Ascending aorta (tissue), 2 donors: ENCODE results near the gene PACS2. TPM values are rescaled to one million over a fixed set of nuclear protein-coding genes. Genes with fewer than 3 reads are reported as not detected.
A peak's percentile ranks its signal among the peaks of the same experiment; 100 is the strongest.
"Not testable (repeated sequence)": the region's sequence is repeated elsewhere in the genome, so short reads cannot be mapped to it uniquely, and the experiment has no call there.

Experiments
- DNase-seq, 2 donors: peaks; one replicate each; pipeline ENCODE4 v3.0.0-alpha.2; 2019; ENCODE audit warnings: low spot score in 2 of 2
- H3K27ac ChIP-seq, 2 donors: fragments of 200-600 bp; sonication (generic); one replicate each; pipeline ENCODE4 v1.5.1; 2016 to 2017; ENCODE audit warnings: mild to moderate bottlenecking in 1 of 2
- H3K27me3 ChIP-seq: fragments of 200-600 bp; sonication (generic); one replicate; pipeline ENCODE4 v1.5.1; 2017
- H3K36me3 ChIP-seq, 2 donors: fragments of 200-600 bp; sonication (generic); one replicate each; pipeline ENCODE4 v1.5.1; 2016
- H3K4me1 ChIP-seq, 2 donors: fragments of 200-600 bp; sonication (generic); one replicate each; pipeline ENCODE4 v1.5.1; 2016 to 2017; ENCODE audit warnings: mild to moderate bottlenecking in 1 of 2
- H3K4me3 ChIP-seq, 2 donors: fragments of 200-600 bp; sonication (generic); one replicate each; pipeline ENCODE4 v1.5.1; 2016 to 2017; ENCODE audit warnings: mild to moderate bottlenecking in 1 of 2
- H3K9me3 ChIP-seq, 2 donors: fragments of 200-600 bp; sonication (generic); one replicate each; pipeline ENCODE4 v1.5.1; 2016
- CTCF ChIP-seq, 3 experiments: fragments of 200-600 bp in 2 of 3; fragments of 450-650 bp in 1 of 3; sonication (generic) in 2 of 3; IDR thresholded peaks; one replicate each; pipeline ENCODE4 v1.5.1; 2016 to 2019; ENCODE audit warnings: antibody characterized with exemption in 3 of 3, mild to moderate bottlenecking in 1 of 3, moderate library complexity in 1 of 3
- intact Hi-C: fragments of 100-400 bp; cut with DNase I; formaldehyde crosslinking; loops from one replicate; pipeline ENCODE4 v1.15.1; 2023
- total RNA-seq: library from RNA; depleted of rRNA; stranded (reverse); fragments of >200 nt; gene quantifications from one replicate; pipeline ENCODE4 v1.1.0, GENCODE V29; 2016

The PACS2 gene
- total RNA-seq, 1 donor from 2014 or later: 153 TPM

- peaks cover 4 to 7% of the 10 kb centered on the region in 2 donors for H3K4me1 ChIP-seq
- peak overlapping the region in 1 of 2 donors; percentile 35 for H3K27ac ChIP-seq
- DNase-seq: no peak
- no peaks in the 10 kb centered on the region for H3K36me3 ChIP-seq
- no peak overlapping the region for H3K4me3 ChIP-seq
- TF ChIP-seq CTCF (IDR thresholded peaks at IDR 0.05): no peak
- no peaks in the 10 kb centered on the region for H3K27me3 ChIP-seq
- H3K9me3 ChIP-seq: no peaks in the 10 kb centered on the region
- intact Hi-C loops: no loop called here
These were observed 21.5 kb upstream of the PACS2 start for GRCh38 chr14:105292826-105293711.

- no peak overlapping the region for H3K27ac ChIP-seq
- H3K4me1 ChIP-seq: peaks cover 7 to 10% of the 10 kb centered on the region in 2 donors
- no peaks in the 10 kb centered on the region for H3K27me3 ChIP-seq
- H3K4me3 ChIP-seq: no peak overlapping the region
- TF ChIP-seq CTCF (IDR thresholded peaks at IDR 0.05): no peak
- DNase-seq: no peak
- H3K36me3 ChIP-seq: no peaks in the 10 kb centered on the region
- H3K9me3 ChIP-seq: no peaks in the 10 kb centered on the region
- intact Hi-C loops: no loop called here
These were observed 20.4 kb upstream of the PACS2 start for GRCh38 chr14:105294142-105294597.

GRCh38 chr14:105297311-105297710 lies 17.2 kb upstream of the PACS2 start:
- intact Hi-C loops, H3K27ac ChIP-seq, DNase-seq, H3K9me3 ChIP-seq, H3K4me3 ChIP-seq, H3K36me3 ChIP-seq, H3K27me3 ChIP-seq: not testable (repeated sequence)
- peaks cover 13 to 20% of the 10 kb centered on the region in 2 donors for H3K4me1 ChIP-seq

- Histone ChIP-seq H3K9me3 (no peaks in the 10 kb centered on the region), H3K4me3 (peak overlapping the region; percentile 62 to 84), H3K27me3 (no peaks in the 10 kb centered on the region), H3K4me1 (peaks cover 8 to 14% of the 10 kb centered on the region in 2 donors), H3K36me3 (no peaks in the 10 kb centered on the region), H3K27ac (peak overlapping the region; percentile 93 to 96)
- intact Hi-C loops: loop anchor here (2.0 to 10.0 kb wide), 4 partner anchors 172 to 1455 kb away; partner anchors contain the start of genes CRIP2 and PPP1R13B
- no peak for TF ChIP-seq CTCF (IDR thresholded peaks at IDR 0.05)
- no peak for DNase-seq
These were observed 14.7 kb upstream of the PACS2 start for GRCh38 chr14:105299654-105300541.

- peaks cover 8 to 14% of the 10 kb centered on the region in 2 donors for H3K4me1 ChIP-seq
- DNase-seq: peak; percentile 68 to 94
- peak in 1 of 3 experiments; percentile 24 for TF ChIP-seq CTCF (IDR thresholded peaks at IDR 0.05)
- H3K27ac ChIP-seq: peak within 1 kb of the TSS; percentile 93 to 96
- intact Hi-C loops: loop anchor here (1.0 to 10.0 kb wide), 6 partner anchors 14 to 1456 kb away; partner anchors contain the start of genes CRIP2, PACS2, PPP1R13B and TEDC1
- H3K9me3 ChIP-seq: no peaks in the 10 kb centered on the region
- H3K4me3 ChIP-seq: peak within 1 kb of the TSS; percentile 62 to 84
- no peaks in the 10 kb centered on the region for H3K27me3 ChIP-seq
- H3K36me3 ChIP-seq: no peaks in the 10 kb centered on the region
These were observed 13.9 kb upstream of the PACS2 start, which contains the start of gene BRF1 for GRCh38 chr14:105300542-105301102. Gene BRF1 (minus strand): TSS chr14:105301001. CDS start chr14:105300629, 372 bp downstream.
